ENCODE measurements around the gene FHDC1.

DNA sequence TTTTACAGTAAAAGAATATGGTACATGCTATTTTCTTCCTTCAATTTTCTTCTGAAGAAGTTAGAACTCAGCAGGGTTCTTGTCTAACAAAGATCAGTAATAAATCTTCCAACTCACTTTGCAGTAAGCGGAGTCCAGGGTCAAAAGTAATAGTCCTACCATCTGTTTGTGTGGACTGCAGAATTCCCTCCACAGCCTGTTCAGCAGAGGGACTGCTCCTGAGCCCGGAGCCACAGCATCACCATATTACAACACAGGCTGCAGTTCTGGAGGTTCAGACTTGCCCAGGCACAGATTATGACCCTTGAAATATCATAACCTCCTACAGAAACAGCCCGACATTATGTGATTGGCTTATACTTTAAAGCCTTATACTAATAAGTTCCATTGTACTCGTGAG, 10.3 kb downstream of the FHDC1 start:
- no peak for TF ChIP-seq EZH2phosphoT487 (IDR thresholded peaks at IDR 0.05; ENCODE audit: low read depth)
- TF ChIP-seq, protein P1, sequence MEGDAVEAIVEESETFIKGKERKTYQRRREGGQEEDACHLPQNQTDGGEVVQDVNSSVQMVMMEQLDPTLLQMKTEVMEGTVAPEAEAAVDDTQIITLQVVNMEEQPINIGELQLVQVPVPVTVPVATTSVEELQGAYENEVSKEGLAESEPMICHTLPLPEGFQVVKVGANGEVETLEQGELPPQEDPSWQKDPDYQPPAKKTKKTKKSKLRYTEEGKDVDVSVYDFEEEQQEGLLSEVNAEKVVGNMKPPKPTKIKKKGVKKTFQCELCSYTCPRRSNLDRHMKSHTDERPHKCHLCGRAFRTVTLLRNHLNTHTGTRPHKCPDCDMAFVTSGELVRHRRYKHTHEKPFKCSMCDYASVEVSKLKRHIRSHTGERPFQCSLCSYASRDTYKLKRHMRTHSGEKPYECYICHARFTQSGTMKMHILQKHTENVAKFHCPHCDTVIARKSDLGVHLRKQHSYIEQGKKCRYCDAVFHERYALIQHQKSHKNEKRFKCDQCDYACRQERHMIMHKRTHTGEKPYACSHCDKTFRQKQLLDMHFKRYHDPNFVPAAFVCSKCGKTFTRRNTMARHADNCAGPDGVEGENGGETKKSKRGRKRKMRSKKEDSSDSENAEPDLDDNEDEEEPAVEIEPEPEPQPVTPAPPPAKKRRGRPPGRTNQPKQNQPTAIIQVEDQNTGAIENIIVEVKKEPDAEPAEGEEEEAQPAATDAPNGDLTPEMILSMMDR (IDR thresholded peaks at IDR 0.05; ENCODE audit: low read depth, low read length) = no peak
